ENCODE measurements around the gene ZNF282. TPM values are rescaled to one million over a fixed set of nuclear protein-coding genes. Genes with fewer than 3 reads are reported as not detected.
A peak's percentile ranks its signal among the peaks of the same experiment; 100 is the strongest.
"Not testable (repeated sequence)": the region's sequence is repeated elsewhere in the genome, so short reads cannot be mapped to it uniquely, and the experiment has no call there.

Gene ZNF282
- total RNA-seq, 2 experiments from 2014 or later: 21.6 to 22.0 TPM

DNA sequence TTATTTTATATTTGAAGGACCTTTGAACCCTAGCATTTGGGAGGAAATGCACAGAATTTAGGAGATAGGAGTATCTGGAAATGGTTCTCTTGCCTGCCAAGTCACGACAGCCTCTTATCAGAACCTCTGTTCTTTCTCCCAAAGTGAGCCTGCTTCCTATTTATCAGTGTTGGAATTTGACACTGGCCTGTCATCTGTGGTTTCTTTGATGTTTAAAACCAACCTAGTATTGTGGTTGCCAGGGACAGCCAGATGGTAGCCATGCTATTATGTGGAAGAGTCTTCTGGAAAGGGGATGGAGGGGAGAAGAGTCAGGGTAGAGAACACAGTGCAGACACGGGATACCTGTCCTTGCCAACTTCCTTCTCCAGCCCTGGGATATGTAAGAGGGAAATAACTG lies 21.1 kb downstream of the ZNF282 start:
- Mint-ChIP-seq H3K27me3 (ENCODE audit: low read depth) (no peaks in the 10 kb centered on the region), H3K27ac (no peak overlapping the region), H3K36me3 (ENCODE audit: low read depth) (peaks cover 46% of the 10 kb centered on the region), H3K4me3 (no peak overlapping the region), H3K9me3 (no peaks in the 10 kb centered on the region), H3K4me1 (ENCODE audit: low read depth) (no peaks in the 10 kb centered on the region)
- DNase-seq: no peak
- intact Hi-C loops (cut with micrococcal nuclease): no loop called here
- CTCF ChIA-PET: no interaction called here

DNA sequence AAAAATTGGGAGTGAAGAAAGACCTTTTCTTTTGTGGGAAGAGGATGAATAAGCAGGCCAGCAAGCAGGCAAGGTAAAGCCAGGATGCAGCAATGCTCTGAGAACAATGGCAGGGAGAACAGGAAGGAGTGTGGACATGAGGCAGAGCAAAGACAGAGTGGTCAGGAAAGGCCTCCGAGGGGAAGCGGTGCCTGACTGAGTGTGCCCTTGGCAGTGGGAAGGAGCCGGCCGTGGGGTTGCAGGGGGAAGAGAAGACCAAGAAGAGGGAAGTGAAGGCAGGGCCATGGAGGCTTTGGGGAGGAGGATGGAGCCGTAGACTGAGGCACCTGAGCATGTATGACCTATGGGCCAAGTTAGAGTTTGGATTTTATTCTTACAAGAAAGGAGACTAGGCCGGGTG lies 22.2 kb downstream of the ZNF282 start:
- no peak for DNase-seq
- Mint-ChIP-seq H3K27ac (peak overlapping the region; percentile 33), H3K36me3 (ENCODE audit: low read depth) (peaks cover 45% of the 10 kb centered on the region), H3K4me1 (ENCODE audit: low read depth) (no peaks in the 10 kb centered on the region), H3K4me3 (no peak overlapping the region), H3K9me3 (no peaks in the 10 kb centered on the region), H3K27me3 (ENCODE audit: low read depth) (no peaks in the 10 kb centered on the region)
- CTCF ChIA-PET: no interaction called here
- intact Hi-C loops (cut with micrococcal nuclease): no loop called here

DNA sequence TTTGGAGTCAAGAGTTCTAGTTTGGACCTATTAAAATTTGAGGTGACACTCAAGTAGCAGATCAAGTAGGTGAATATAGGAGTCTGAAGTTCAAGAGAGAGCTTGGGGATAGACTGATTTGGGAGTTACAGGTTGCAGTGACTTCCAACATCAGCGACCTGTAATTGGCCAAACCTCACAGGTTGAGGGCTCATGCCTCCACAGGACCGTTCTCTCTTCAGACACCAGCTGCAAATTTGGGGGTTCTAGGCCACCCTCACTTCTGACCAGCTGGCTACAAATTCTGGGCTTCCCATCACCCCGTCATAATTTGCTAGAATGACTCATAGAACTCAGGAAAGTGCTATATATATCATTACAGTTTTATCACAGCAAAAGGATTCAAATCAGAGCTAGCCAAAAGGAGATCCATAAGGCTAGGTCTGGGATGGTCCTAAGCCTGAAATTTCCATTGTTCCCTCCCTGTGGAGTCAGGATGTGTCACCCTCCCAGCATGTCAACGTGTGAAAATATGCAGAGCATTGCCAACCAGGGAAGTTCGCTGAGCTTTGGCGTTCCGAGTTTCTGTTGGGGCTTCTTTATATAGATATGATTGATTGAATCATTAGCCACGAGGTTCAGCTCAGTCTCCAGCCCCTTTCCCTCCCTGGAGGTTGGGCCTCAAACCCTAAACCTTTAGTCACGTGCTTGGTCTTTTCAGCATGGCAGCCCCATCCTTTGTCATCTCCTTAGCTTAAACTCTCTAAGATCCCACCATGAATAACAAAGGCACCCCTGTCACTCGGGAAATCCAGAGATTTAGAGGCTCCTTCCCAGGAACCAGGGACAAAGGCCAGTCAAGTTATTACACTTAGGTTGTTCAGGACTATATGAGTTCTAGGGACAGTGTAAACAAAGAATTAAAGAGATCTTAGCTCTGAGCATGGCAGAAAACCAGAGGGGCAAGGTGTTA lies 23.4 kb downstream of the ZNF282 start:
- Mint-ChIP-seq H3K9me3 (no peaks in the 10 kb centered on the region), H3K27me3 (ENCODE audit: low read depth) (no peaks in the 10 kb centered on the region), H3K36me3 (ENCODE audit: low read depth) (peaks cover 44% of the 10 kb centered on the region), H3K27ac (no peak overlapping the region), H3K4me3 (no peak overlapping the region), H3K4me1 (ENCODE audit: low read depth) (no peaks in the 10 kb centered on the region)
- intact Hi-C loops (cut with micrococcal nuclease): no loop called here
- CTCF ChIA-PET: interaction anchor here (1.0 kb wide), 1 partner anchor 23 kb away, joined by 4 read pairs; the partner anchor contains the start of gene ZNF282
- DNase-seq: no peak

DNA sequence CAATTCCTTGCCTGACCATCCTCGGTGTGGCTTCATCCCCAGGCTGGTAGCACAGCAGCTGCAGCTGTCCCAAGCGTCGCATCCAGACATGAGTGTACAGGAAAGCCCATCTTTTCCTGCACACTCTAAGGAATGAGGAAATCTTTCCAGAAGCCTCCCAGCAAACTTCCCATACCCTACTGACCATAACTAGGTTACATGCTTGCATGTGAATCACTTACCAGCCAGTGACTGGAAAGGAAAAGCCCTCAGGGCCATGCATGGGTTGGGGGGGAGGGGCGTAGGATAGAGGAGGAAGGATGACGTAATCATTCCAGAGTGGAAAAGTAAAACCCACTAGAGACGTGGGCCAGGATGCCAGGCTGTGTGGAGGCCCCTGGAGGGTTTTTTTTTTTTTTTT lies 25.2 kb downstream of the ZNF282 start:
- Mint-ChIP-seq H3K9me3 (no peaks in the 10 kb centered on the region), H3K27ac (no peak overlapping the region), H3K27me3 (ENCODE audit: low read depth) (no peaks in the 10 kb centered on the region), H3K4me3 (no peak overlapping the region), H3K36me3 (ENCODE audit: low read depth) (peaks cover 47% of the 10 kb centered on the region), H3K4me1 (ENCODE audit: low read depth) (no peaks in the 10 kb centered on the region)
- intact Hi-C loops (cut with micrococcal nuclease): no loop called here
- CTCF ChIA-PET: no interaction called here
- no peak for DNase-seq

DNA sequence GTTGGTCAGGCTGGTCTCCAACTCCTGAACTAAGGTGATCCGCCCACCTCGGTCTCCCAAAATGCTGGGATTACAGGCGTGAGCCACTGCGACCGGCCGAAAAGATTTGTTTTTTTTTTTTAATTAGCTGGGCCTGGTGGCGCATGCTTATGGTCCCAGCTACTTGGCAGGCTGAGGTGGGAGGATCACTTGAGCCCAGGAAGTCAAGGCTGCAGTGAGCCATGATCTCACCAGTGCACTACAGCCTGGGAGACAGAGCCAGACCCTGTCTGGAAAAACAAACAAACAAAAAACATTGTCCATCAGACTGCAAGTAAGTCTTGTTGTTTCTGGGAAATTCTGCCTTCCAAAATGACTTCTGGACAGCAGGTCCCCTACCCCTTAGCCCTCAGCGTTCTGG lies 27.8 kb downstream of the ZNF282 start:
- no peak overlapping the region for H3K4me3 Mint-ChIP-seq
- H3K4me1 Mint-ChIP-seq (ENCODE audit: low read depth): no peaks in the 10 kb centered on the region
- DNase-seq: no peak
- H3K27me3 Mint-ChIP-seq (ENCODE audit: low read depth): no peaks in the 10 kb centered on the region
- peaks cover 40% of the 10 kb centered on the region for H3K36me3 Mint-ChIP-seq (ENCODE audit: low read depth)
- H3K27ac Mint-ChIP-seq: no peak overlapping the region
- no peaks in the 10 kb centered on the region for H3K9me3 Mint-ChIP-seq
- intact Hi-C loops (cut with micrococcal nuclease): no loop called here
- CTCF ChIA-PET: no interaction called here

DNA sequence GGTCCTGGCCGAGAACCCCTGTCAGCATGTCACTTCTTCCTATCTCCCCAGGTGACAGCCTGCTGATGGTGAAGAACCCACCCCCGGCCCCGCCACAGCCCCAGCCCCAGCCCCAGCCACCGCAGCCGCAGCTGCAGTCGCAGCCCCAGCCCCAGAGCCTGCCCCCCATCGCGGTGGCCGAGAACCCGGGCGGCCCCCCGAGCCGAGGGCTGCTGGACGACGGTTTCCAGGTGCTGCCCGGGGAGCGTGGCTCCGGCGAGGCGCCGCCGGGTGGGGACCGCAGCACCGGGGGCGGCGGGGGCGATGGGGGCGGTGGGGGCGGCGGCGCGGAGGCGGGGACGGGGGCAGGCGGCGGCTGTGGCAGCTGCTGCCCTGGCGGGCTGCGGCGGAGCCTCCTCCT lies 28.4 kb downstream of the ZNF282 start:
- Mint-ChIP-seq H3K27ac (no peak overlapping the region), H3K4me3 (no peak overlapping the region), H3K4me1 (ENCODE audit: low read depth) (no peaks in the 10 kb centered on the region), H3K9me3 (no peaks in the 10 kb centered on the region), H3K27me3 (ENCODE audit: low read depth) (no peaks in the 10 kb centered on the region), H3K36me3 (ENCODE audit: low read depth) (peaks cover 34% of the 10 kb centered on the region)
- CTCF ChIA-PET: no interaction called here
- no peak for DNase-seq
- intact Hi-C loops (cut with micrococcal nuclease): no loop called here

DNA sequence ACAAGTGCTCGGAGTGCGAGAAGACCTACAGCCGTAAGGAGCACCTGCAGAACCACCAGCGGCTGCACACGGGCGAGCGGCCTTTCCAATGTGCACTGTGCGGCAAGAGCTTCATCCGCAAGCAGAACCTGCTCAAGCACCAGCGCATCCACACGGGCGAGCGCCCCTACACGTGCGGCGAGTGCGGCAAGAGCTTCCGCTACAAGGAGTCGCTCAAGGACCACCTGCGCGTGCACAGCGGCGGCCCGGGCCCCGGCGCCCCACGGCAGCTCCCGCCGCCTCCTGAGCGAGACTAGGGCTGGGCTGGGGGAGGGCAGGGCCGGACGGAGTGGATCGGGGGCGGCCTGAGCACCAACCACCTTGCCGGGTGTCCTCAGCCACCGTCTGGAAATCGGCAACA lies 29.0 kb downstream of the ZNF282 start:
- Mint-ChIP-seq H3K4me1 (ENCODE audit: low read depth) (no peaks in the 10 kb centered on the region), H3K36me3 (ENCODE audit: low read depth) (peaks cover 32% of the 10 kb centered on the region), H3K9me3 (no peaks in the 10 kb centered on the region), H3K4me3 (no peak overlapping the region), H3K27me3 (ENCODE audit: low read depth) (no peaks in the 10 kb centered on the region), H3K27ac (no peak overlapping the region)
- CTCF ChIA-PET: no interaction called here
- intact Hi-C loops (cut with micrococcal nuclease): no loop called here
- no peak for DNase-seq

DNA sequence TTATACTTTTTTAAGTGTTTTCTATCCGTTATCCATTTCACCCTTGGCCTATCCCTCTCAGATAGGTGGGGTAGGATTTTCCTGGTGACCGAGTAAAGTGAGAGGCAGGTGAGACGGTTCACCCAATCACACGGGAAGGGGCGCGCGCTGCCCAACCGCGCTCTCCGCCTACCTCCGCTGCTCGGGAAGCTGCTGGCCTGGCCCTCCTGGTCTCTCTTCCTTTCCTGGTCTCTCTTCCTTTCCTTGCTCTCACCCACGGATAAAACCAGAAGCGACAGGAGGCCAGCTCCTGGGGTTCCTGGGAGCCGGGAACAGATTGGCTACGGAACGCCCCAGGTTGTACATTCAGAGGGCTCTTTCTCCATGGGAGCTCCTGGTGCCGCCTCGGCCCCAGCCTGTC lies 29.8 kb downstream of the ZNF282 start:
- DNase-seq: no peak
- H3K4me3 Mint-ChIP-seq: no peak overlapping the region
- no peaks in the 10 kb centered on the region for H3K27me3 Mint-ChIP-seq (ENCODE audit: low read depth)
- no peak overlapping the region for H3K27ac Mint-ChIP-seq
- H3K36me3 Mint-ChIP-seq (ENCODE audit: low read depth): peaks cover 28% of the 10 kb centered on the region
- no peaks in the 10 kb centered on the region for H3K9me3 Mint-ChIP-seq
- no peaks in the 10 kb centered on the region for H3K4me1 Mint-ChIP-seq (ENCODE audit: low read depth)
- CTCF ChIA-PET: no interaction called here
- intact Hi-C loops (cut with micrococcal nuclease): no loop called here

DNA sequence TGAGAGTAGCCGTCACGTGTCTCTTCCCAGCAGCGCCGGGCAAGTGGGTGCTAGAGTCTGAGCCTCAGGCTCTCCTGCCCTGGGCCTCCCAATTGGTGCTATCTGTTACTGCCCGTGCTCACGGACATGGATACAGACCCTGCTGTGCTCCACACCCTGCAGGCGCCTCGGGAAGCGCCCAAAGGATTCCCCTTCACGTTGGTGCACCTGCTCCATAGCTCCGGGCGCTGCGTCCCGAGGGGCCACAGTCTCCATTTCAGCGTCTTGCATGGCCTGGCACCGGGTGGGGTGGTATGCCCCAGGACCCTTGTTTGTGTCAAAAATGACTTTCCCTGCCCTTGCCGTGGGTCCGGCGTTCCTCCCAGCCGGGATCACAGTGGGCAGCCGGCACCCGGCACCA lies 30.3 kb downstream of the ZNF282 start:
- CTCF ChIA-PET: no interaction called here
- H3K36me3 Mint-ChIP-seq (ENCODE audit: low read depth): peaks cover 28% of the 10 kb centered on the region
- H3K4me1 Mint-ChIP-seq (ENCODE audit: low read depth): no peaks in the 10 kb centered on the region
- no peaks in the 10 kb centered on the region for H3K9me3 Mint-ChIP-seq
- no peaks in the 10 kb centered on the region for H3K27me3 Mint-ChIP-seq (ENCODE audit: low read depth)
- H3K4me3 Mint-ChIP-seq: no peak overlapping the region
- intact Hi-C loops (cut with micrococcal nuclease): no loop called here
- no peak for DNase-seq
- H3K27ac Mint-ChIP-seq: no peak overlapping the region

DNA sequence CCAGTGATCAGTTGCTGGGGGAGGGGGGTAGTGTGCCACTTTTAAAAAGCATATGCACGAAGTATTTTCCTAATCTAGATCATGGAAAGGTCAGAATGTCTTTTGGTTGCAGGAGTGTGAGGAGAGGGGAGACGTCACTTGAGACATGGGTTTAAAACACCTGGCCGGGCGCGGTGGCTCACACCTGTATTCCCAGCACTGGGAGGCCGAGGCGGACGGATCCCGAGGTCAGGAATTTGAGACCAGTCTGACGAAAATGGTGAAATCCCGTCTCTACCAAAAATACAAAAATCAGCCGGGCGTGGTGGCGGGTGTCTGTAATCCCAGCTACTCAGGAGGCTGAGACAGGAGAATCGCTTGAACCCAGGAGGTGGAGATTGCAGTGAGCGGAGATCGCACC lies 31.0 kb downstream of the ZNF282 start:
- H3K9me3 Mint-ChIP-seq; intact Hi-C loops (cut with micrococcal nuclease); DNase-seq; H3K4me1 Mint-ChIP-seq (ENCODE audit: low read depth); H3K27ac Mint-ChIP-seq; H3K27me3 Mint-ChIP-seq (ENCODE audit: low read depth); CTCF ChIA-PET; H3K4me3 Mint-ChIP-seq: not testable (repeated sequence)
- peaks cover 24% of the 10 kb centered on the region for H3K36me3 Mint-ChIP-seq (ENCODE audit: low read depth)

DNA sequence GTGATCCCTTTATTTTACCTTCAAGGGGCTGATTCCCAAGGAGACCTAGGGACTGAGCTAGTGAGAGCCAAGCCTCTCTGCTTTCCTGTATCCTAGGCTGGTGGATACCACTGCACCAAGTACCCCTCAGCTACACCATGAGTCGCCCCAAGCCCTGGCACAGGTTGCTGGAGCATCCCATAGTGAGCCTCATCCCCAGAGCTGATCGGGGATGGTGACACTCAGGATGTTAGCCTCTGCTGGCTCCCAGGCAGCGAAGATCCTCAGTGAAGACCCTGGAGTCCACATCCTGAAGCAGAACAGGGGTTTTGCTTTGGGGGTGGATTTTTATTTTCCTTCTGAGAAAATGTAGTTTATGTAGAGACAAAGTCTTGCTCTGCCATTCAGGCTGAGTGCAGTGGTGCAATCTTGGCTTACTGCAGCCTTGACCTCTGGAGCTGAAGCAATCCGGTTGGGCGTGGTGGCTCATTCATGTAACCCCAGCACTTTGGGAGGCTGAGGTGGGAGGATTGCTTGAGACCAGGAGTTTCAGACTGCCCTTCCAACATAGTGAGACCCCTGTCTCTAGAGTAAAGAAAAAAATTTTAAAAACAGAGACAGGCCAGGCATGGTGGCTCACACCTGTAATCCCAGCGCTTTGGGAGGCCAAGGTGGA lies 31.6 kb downstream of the ZNF282 start:
- intact Hi-C loops (cut with micrococcal nuclease): no loop called here
- Mint-ChIP-seq H3K4me3 (no peak overlapping the region), H3K27me3 (ENCODE audit: low read depth) (peaks cover 4% of the 10 kb centered on the region), H3K27ac (no peak overlapping the region), H3K4me1 (ENCODE audit: low read depth) (no peaks in the 10 kb centered on the region), H3K9me3 (no peaks in the 10 kb centered on the region), H3K36me3 (ENCODE audit: low read depth) (peaks cover 19% of the 10 kb centered on the region)
- CTCF ChIA-PET: no interaction called here
- no peak for DNase-seq

DNA sequence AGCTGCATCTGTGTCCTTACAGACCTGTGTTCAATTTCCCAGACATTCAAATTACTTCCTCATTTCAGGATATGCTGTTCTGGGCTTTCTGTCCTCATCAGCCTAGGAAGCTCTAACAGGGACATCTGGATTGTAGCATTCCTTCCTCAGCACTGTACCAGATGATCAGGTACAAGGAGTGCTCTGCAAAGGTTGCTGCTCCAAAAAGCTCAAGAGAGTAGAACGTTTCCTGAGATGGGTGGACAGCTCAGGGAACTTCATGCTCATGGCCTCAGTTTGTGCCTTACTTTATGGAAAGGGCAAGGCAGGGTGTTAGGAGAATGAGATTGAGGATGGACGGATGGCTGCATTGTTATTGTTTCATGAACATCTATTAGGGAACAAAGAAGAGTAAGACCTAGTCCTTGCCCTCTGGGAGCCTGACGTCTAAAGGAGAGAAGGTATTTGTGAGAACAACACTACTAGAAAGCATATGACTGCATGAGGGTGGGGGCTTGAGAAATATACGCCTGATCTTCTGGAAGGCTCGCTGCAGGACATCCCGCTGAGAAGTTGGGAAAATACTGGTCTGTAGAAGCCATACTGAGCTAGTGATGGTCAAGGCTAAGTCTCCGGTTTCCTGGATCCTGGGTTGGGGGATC lies 33.6 kb downstream of the ZNF282 start:
- CTCF ChIA-PET: interaction anchor here (0.9 to 1.1 kb wide), 2 partner anchors 19 to 29 kb away, joined by 3 read pairs; no protein-coding TSS in a partner anchor
- Mint-ChIP-seq H3K36me3 (ENCODE audit: low read depth) (peaks cover 15% of the 10 kb centered on the region), H3K27me3 (ENCODE audit: low read depth) (peaks cover 14% of the 10 kb centered on the region), H3K4me3 (no peak overlapping the region), H3K4me1 (ENCODE audit: low read depth) (no peaks in the 10 kb centered on the region), H3K9me3 (no peaks in the 10 kb centered on the region), H3K27ac (no peak overlapping the region)
- intact Hi-C loops (cut with micrococcal nuclease): no loop called here
- no peak for DNase-seq
